Smooth muscle cell (in vitro differentiated cells): Measurements from ENCODE around the gene PUM1. TPM values are rescaled to one million over a fixed set of nuclear protein-coding genes. Genes with fewer than 3 reads are reported as not detected.
"Not testable (repeated sequence)": the region's sequence is repeated elsewhere in the genome, so short reads cannot be mapped to it uniquely, and the experiment has no call there.

Source experiments
- DNase-seq: peaks from one replicate; lab custom pipeline; 2025; ENCODE audit not compliant: unreplicated experiment; lab: John Stamatoyannopoulos, UW
- H2AFZ ChIP-seq: fragments of 200-600 bp; sonication (generic); 2 replicates; pipeline ENCODE4 v1.6.0; 2016; ENCODE audit warnings: antibody characterized with exemption, low read depth, mild to moderate bottlenecking
- H3F3A ChIP-seq: fragments of 200-600 bp; sonication (generic); 2 replicates; pipeline ENCODE4 v1.6.0; 2017; ENCODE audit warnings: antibody characterized with exemption, low read depth
- H3K27ac ChIP-seq: fragments of 200-600 bp; sonication (generic); 2 replicates; pipeline ENCODE4 v1.5.1; 2016; ENCODE audit warnings: low read depth, mild to moderate bottlenecking
- H3K27me3 ChIP-seq: fragments of 200-600 bp; sonication (generic); 2 replicates; pipeline ENCODE4 v1.6.1; 2016; ENCODE audit warnings: low read depth, mild to moderate bottlenecking
- H3K36me3 ChIP-seq: fragments of 200-600 bp; sonication (generic); 2 replicates; pipeline ENCODE4 v1.5.1; 2016; ENCODE audit warnings: low read depth
- H3K4me1 ChIP-seq: fragments of 200-600 bp; sonication (generic); 2 replicates; pipeline ENCODE4 v1.5.1; 2016; ENCODE audit warnings: low read depth
- H3K4me2 ChIP-seq: fragments of 200-600 bp; sonication (generic); 2 replicates; pipeline ENCODE4 v1.6.0; 2016; ENCODE audit warnings: mild to moderate bottlenecking
- H3K4me3 ChIP-seq: fragments of 200-600 bp; sonication (generic); 2 replicates; pipeline ENCODE4 v1.5.1; 2016; ENCODE audit warnings: mild to moderate bottlenecking
- H3K79me2 ChIP-seq: fragments of 200-600 bp; sonication (generic); 2 replicates; pipeline ENCODE4 v1.6.0; 2016; ENCODE audit warnings: low read depth, mild to moderate bottlenecking
- H3K9ac ChIP-seq: fragments of 200-600 bp; sonication (generic); 2 replicates; pipeline ENCODE4 v1.6.0; 2016; ENCODE audit warnings: low read depth
- H3K9me3 ChIP-seq: fragments of 200-600 bp; sonication (generic); replicated peaks from 2 replicates; pipeline ENCODE4 v1.5.1; 2016; ENCODE audit warnings: low read depth
- H4K20me1 ChIP-seq: fragments of 200-600 bp; sonication (generic); 2 replicates; pipeline ENCODE4 v1.6.0; 2016; ENCODE audit warnings: low read depth
- CTCF ChIP-seq: fragments of 200-600 bp; sonication (generic); IDR thresholded peaks from 2 replicates; pipeline ENCODE4 v1.5.1; 2017; ENCODE audit warnings: borderline replicate concordance, mild to moderate bottlenecking, antibody characterized with exemption; ENCODE audit not compliant: insufficient read depth, poor library complexity, severe bottlenecking
- WGBS: methylation state at CpG from one replicate; pipeline ENCODE4 v1.1.7; 2016; ENCODE audit warnings: low lambda C conversion rate; 5-methylcytosine and 5-hydroxymethylcytosine counted together
- polyA plus RNA-seq: library from polyadenylated mRNA; unstranded; fragments of >200 nt; fragmentation: Nextera tagmentation; extraction: Ambion mirVana; gene quantifications from 2 replicates; pipeline ENCODE4 v1.2.1, GENCODE V29; 2016
- total RNA-seq: library from RNA; depleted of rRNA; stranded (reverse); fragments of >200 nt; gene quantifications from 2 replicates; pipeline ENCODE4 v1.2.3, GENCODE V29; 2014

PUM1 gene
- total and polyA plus RNA-seq, 2 experiments from 2014 or later, result 49.0 to 78.2 TPM

DNA sequence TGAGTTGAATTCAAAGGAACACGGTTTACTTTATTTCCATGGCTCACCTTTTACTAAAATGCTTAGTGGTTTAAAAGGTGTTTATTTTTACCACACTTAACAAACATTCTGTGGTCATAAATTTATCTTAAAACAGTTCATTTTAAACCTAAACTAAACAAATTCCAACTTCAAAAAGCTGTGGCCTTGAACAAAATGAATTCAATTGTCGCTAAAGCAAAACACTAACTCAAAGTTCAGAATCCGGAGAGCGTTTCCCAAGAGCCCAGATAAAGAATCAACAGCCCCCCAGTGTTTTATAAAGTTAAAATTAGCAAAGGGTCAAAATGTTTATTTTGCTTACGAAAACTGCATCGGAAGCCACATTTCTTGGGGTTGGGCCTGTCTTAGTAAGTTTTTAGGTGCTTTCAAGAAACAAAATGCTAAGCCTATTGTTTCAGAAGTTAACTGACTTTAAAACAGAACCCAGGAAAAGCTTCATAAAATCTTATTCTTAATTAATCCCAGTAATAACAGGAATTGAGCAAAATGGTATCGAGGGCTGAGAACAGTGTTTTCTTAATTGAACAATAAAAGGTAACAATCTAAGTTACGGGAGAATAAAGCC is 1.3 kb downstream of the PUM1 start:
- whole genome bisulfite sequencing, result under 1% methylated on average over 8 of the region's 8 CpGs
- H3K36me3 ChIP-seq, result no peaks in the 10 kb centered on the region
- TF ChIP-seq CTCF, result no peak
- peak overlapping the region; percentile 75 for H3K4me3 ChIP-seq
- peak overlapping the region; percentile 92 for H3K27ac ChIP-seq
- peaks cover 62% of the 10 kb centered on the region for H3K79me2 ChIP-seq
- H3K27me3 ChIP-seq, result no peaks in the 10 kb centered on the region
- no peak for DNase-seq
- H3K4me2 ChIP-seq, result peak overlapping the region; percentile 90
- H3K9ac ChIP-seq, result peak overlapping the region; percentile 96
- peaks cover 18% of the 10 kb centered on the region for H3K4me1 ChIP-seq
- H2AFZ ChIP-seq, result no peak overlapping the region
- H3K9me3 ChIP-seq, result no peaks in the 10 kb centered on the region
- peaks cover 52% of the 10 kb centered on the region for H4K20me1 ChIP-seq
- no peaks in the 10 kb centered on the region for H3F3A ChIP-seq

DNA sequence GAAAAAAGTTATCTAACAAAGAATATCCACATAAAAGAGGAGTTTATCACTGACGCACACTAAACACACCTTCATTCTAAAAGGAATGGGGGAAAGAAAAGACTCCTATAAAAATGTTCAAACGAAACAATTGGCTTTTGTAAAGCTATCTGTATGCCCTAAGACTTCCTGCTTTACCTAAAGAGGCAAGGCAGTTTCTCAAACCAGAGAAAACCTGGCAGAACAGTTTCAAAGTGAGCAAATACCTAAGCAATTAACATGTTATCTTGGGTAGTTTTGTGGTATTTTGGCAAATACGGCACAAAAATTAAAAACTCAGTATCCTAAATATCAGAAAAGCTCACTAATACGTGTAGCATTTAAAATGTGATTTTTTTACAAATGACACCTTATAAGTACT is 1.9 kb downstream of the PUM1 start:
- Histone ChIP-seq H2AFZ (no peak overlapping the region), H3K4me1 (peaks cover 18% of the 10 kb centered on the region), H3K27me3 (no peaks in the 10 kb centered on the region), H3K4me3 (peak overlapping the region; percentile 75), H3K9ac (peak overlapping the region; percentile 96), H3K27ac (peak overlapping the region; percentile 92), H3F3A (no peaks in the 10 kb centered on the region), H3K4me2 (peak overlapping the region; percentile 90), H3K9me3 (no peaks in the 10 kb centered on the region), H3K79me2 (peaks cover 67% of the 10 kb centered on the region), H4K20me1 (peaks cover 58% of the 10 kb centered on the region), H3K36me3 (no peaks in the 10 kb centered on the region)
- WGBS, result 6% methylated on average over 4 of the region's 4 CpGs
- TF ChIP-seq CTCF, result no peak
- DNase-seq, result no peak

DNA sequence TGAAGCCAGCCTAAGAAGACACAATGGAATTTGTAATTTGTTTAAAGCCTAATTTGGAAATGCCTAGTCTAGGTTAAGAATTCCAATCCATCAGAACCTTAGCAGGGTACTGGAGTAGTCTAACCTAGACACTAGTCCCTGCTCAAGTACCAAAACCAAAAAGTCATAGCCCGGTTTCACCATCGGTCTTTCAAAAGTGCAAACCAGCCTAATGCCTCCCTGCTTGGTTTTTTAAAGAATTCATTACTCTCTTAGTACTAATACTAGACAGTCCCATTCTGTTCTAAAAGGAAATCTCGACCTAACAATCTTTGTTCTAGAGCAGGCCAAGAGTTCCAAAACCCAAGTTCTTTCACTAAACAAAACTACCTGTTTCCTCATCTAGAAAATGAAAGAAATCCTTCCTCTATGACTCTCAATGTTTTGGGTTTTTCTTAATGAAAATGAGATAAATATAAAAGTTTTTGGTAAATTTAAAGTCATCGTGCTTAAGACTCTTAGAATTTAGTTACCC is 2.6 kb downstream of the PUM1 start:
- 78% methylated on average over 4 of the region's 4 CpGs for WGBS
- peak overlapping the region; percentile 90 for H3K4me2 ChIP-seq
- peak overlapping the region; percentile 75 for H3K4me3 ChIP-seq
- no peak for TF ChIP-seq CTCF
- H3K27ac ChIP-seq, result peak overlapping the region; percentile 92
- H3K9me3 ChIP-seq, result no peaks in the 10 kb centered on the region
- peak overlapping the region; percentile 96 for H3K9ac ChIP-seq
- peaks cover 18% of the 10 kb centered on the region for H3K4me1 ChIP-seq
- H3K79me2 ChIP-seq, result peaks cover 75% of the 10 kb centered on the region
- H3K27me3 ChIP-seq, result no peaks in the 10 kb centered on the region
- H2AFZ ChIP-seq, result no peak overlapping the region
- peaks cover 65% of the 10 kb centered on the region for H4K20me1 ChIP-seq
- H3F3A ChIP-seq, result no peaks in the 10 kb centered on the region
- no peak for DNase-seq
- H3K36me3 ChIP-seq, result peaks cover 4% of the 10 kb centered on the region

- peaks cover 81% of the 10 kb centered on the region for H3K79me2 ChIP-seq
- not testable (repeated sequence) for DNase-seq, H3K9me3 ChIP-seq, H3K36me3 ChIP-seq, H3K27me3 ChIP-seq, H2AFZ ChIP-seq, H3F3A ChIP-seq
- H3K27ac ChIP-seq, result peak overlapping the region; percentile 31
- H4K20me1 ChIP-seq, result peaks cover 71% of the 10 kb centered on the region
- peak overlapping the region; percentile 96 for H3K9ac ChIP-seq
- H3K4me2 ChIP-seq, result peak overlapping the region; percentile 90
- peaks cover 18% of the 10 kb centered on the region for H3K4me1 ChIP-seq
- peak overlapping the region; percentile 75 for H3K4me3 ChIP-seq
- 80% methylated on average over 14 of the region's 14 CpGs for WGBS
Measured at GRCh38 chr1:31062162-31062866, 3.2 kb downstream of the PUM1 start.
